Measurements from ENCODE around the gene ZCCHC2.
A peak's percentile ranks its signal among the peaks of the same experiment; 100 is the strongest.

Gene ZCCHC2

DNA sequence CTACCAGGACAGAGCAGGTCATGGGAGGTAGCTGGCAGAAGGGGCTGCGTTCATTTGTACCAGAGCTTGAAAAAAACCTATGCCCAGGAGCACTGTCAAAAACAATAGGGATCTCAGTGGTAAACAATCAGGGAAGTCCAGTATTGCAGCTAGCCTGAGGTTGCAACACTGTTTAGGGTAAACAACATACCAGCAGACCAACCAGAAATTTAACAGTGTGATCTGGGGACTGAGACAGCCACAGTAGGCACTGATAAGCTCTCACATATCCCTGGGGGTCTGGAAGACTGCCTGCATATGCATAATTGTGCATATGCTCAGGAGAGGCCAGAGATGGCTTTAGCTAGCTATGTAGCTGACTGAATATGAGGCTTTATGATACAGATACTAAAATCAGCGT lies 12.0 kb upstream of the ZCCHC2 start:
- DNase-seq (ENCODE audit: low read depth in 4 of 4, low spot score in 1 of 4): no peak

DNA sequence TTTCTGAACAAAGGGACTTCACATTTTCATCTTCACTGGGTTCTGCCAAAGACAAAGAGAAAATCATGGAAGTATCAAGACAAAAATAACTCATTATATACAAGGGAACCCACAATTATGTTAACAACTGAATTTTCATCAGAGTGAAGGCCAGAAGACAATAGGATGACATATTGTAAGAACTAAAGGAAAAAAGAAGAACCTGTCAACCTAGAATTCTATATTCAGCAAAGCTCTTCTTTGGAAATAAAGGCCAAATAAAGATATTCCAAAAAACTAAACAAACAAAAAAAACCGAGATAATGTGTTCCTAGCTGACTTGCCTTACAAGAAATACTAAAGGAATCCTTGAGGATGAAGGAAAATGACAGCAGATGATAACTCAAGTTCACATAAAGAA lies 10.3 kb upstream of the ZCCHC2 start:
- no peak for DNase-seq (ENCODE audit: low read depth in 4 of 4, low spot score in 1 of 4)

- DNase-seq (ENCODE audit: low read depth in 4 of 4, low spot score in 1 of 4): no peak
These were observed 9.8 kb upstream of the ZCCHC2 start for GRCh38 chr18:62512996-62513395.

DNA sequence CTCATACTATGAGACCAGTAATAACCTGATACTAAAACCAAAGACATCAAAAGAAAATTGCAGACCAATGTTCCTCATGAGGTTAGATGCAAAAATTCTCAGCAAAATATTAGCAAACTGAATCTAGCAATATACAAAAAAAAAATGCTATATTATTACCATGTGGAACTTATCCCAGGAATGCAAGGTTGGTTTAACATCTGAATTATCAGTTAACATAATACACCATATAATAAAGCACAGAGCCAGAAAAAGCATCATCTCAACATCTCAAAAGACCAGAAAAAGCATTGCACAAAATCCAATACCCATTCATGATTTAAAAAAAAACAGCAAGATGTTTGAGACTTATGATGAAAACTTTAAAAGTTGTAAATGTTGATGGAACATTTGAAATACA lies 8.3 kb upstream of the ZCCHC2 start:
- DNase-seq (ENCODE audit: low read depth in 4 of 4, low spot score in 1 of 4): no peak

DNA sequence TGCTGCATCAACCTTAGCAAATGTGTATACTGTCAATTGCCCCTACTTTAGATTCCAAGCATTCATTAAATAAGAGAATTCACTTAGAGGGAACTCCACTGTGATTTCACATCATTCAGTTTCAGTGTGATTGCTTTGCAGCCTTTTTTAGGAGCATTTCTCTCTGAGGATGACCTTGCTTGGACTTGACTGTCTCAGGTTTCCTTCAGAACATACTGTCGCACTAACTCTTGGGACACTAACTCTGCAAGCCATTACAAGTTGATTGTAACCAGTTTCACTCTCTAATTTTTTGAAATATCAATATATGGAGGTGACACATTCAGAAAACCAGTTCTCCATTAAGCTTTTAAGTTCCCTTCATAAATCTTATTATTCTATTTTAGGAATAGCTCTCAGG lies 6.6 kb upstream of the ZCCHC2 start:
- DNase-seq (ENCODE audit: low read depth in 4 of 4, low spot score in 1 of 4): no peak

DNA sequence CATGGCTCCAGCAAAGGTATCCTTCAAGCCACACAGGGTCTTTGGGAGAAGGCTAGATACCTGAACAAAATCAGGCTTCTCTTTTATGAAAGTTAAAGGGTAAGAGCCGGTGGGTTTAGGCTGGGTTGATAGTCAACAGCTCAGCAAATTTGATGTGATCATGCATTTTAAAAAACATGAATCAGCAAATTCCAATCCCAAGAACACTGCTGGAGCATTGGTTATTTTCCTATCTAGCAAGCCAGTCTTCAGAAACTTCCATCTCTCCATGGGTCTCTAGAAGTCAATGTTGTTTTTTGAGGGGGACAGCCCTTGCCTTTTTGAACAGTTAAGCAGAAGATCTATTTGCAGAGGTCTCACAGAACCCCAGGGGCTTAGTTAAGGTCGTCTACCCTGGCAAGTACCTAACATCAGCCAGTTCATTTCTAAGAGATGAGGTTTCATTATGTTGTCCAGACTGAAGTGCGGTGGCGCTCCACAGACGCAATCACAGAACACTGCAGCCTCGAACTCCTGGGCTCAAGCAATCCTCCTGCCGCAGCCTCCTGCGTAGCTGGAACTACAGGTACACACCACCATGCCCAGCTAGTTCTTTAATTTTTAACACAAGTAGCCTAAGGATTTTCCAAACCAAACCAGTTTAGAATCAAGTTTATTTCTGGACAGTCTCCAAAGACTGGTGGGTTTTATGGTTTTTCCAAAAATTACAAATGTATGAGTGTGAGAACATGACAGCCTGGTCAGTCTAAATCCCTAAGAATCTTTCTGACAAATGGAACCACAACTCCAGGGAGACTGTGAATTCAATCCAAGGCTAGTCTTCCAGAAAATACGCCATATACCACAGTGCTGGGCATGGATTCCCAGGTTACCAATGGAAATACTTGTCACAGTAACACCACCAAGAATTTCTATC lies 4.1 kb upstream of the ZCCHC2 start:
- no peak for DNase-seq (ENCODE audit: low read depth in 4 of 4, low spot score in 1 of 4)

DNA sequence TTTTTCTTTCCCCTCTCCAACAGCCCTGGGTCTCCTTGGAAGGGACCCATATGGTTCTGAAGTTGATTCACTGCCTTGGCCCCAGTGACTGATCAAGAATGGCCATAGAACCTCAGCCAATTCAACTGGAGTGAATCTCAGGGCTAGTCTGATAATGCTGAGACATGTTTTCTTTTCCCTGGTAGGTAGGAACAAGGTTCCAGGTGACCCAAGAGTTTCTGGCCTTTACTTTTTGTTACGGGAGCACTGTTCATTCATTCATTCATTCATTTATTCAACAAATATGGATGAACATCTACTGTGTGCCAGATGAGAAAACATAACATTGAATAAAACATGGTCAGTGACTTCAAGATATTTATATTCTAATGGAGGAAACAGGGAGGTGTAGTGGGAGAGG lies 3.1 kb upstream of the ZCCHC2 start:
- no peak for DNase-seq (ENCODE audit: low read depth in 4 of 4, low spot score in 1 of 4)

- DNase-seq (ENCODE audit: low read depth in 4 of 4, low spot score in 1 of 4): no peak
These were observed 1.7 kb upstream of the ZCCHC2 start for GRCh38 chr18:62521082-62521481.

DNA sequence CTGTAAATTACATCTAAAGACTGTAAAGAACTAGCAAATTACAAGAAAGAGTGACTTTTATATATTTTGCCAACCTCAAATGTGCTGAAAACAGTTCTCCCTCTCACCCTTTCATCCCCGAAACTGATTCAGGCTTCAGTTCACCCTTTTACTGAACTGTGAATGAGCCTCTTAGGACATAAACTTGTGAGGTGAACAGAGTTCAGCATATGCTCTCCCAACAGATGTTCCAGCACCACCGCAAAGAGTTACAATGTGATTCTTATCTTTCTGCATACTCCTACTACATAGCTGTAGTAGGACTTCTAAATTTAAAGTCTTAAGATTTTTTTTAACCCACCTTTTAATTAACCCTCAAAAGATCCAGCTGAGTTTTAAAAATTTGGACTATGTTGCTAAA lies 1.2 kb upstream of the ZCCHC2 start:
- no peak for DNase-seq (ENCODE audit: low read depth in 4 of 4, low spot score in 1 of 4)

- DNase-seq (ENCODE audit: low read depth in 4 of 4, low spot score in 1 of 4): no peak
These were observed 684 bp upstream of the ZCCHC2 start for GRCh38 chr18:62522178-62522503.

DNA sequence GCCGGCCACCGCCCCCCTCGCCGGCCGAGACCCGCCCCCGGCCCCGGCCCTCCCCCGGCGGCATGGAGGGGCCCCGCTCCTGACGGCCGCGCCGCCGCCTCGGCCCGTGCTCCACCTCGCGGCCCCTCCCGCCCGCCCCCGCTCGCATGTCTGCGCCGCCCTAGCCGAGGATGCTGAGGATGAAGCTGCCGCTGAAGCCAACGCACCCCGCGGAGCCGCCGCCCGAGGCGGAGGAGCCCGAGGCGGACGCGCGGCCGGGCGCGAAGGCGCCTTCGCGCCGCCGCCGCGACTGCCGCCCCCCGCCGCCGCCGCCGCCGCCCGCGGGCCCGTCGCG lies 397 bp downstream of the ZCCHC2 start:
- no peak for DNase-seq (ENCODE audit: low read depth in 4 of 4, low spot score in 1 of 4)

GRCh38 chr18:62523631-62524439 lies 1.0 kb downstream of the ZCCHC2 start:
- peak in 3 of 4 experiments; percentile 17 to 38 (median 27) for DNase-seq (ENCODE audit: low read depth in 4 of 4, low spot score in 1 of 4)

GRCh38 chr18:62524440-62525200 lies 1.8 kb downstream of the ZCCHC2 start:
- peak in 3 of 4 experiments; percentile 26 to 35 (median 34) for DNase-seq (ENCODE audit: low read depth in 4 of 4, low spot score in 1 of 4)

DNA sequence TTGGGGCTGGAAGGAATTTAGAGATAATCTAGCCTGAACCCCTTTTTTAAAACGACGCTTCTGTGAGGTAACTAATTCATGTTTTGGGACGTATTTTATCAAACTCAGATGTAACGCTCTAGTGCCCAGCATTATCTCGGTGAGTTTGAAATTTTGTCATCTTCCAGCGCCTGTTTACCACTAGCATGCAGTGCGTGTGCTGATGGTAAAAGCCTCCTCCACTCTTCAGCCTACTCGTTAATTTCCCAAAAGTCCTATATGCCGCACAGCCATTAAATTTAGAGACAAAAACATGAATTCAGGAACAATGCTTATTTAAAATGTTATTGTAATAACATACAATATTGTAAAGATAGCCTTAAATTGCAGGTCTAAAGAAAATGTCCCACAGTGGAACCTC lies 2.8 kb downstream of the ZCCHC2 start:
- DNase-seq (ENCODE audit: low read depth in 4 of 4, low spot score in 1 of 4): no peak

- peak in 3 of 4 experiments; percentile 29 to 73 (median 57) for DNase-seq (ENCODE audit: low read depth in 4 of 4, low spot score in 1 of 4)
These were observed 3.5 kb downstream of the ZCCHC2 start for GRCh38 chr18:62526098-62527025.

GRCh38 chr18:62529597-62529996 lies 6.8 kb downstream of the ZCCHC2 start:
- no peak for DNase-seq (ENCODE audit: low read depth in 4 of 4, low spot score in 1 of 4)

- DNase-seq (ENCODE audit: low read depth in 4 of 4, low spot score in 1 of 4): no peak
These were observed 8.3 kb downstream of the ZCCHC2 start for GRCh38 chr18:62531078-62531477.

DNA sequence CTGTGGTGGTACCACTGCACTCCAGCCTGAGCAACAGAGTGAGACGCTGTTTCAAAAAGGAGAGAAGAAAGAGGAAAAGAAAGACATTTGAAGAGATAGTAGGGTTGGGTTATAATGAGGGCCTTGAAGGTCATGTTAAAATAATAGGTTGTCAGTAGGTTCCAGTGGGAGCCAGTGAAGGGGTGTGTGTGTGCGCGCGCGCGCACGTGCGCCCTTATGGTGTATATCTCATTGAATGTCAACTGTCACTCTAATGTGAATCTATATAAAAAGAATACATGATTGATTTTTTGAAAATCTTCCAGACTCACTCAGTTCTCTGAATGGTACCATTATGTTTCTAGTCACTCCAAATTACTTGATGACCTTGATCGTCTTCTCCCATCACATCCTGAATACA lies 9.1 kb downstream of the ZCCHC2 start:
- DNase-seq (ENCODE audit: low read depth in 4 of 4, low spot score in 1 of 4): no peak

GRCh38 chr18:62536005-62536404 lies 13.2 kb downstream of the ZCCHC2 start:
- DNase-seq (ENCODE audit: low read depth in 4 of 4, low spot score in 1 of 4): no peak

DNA sequence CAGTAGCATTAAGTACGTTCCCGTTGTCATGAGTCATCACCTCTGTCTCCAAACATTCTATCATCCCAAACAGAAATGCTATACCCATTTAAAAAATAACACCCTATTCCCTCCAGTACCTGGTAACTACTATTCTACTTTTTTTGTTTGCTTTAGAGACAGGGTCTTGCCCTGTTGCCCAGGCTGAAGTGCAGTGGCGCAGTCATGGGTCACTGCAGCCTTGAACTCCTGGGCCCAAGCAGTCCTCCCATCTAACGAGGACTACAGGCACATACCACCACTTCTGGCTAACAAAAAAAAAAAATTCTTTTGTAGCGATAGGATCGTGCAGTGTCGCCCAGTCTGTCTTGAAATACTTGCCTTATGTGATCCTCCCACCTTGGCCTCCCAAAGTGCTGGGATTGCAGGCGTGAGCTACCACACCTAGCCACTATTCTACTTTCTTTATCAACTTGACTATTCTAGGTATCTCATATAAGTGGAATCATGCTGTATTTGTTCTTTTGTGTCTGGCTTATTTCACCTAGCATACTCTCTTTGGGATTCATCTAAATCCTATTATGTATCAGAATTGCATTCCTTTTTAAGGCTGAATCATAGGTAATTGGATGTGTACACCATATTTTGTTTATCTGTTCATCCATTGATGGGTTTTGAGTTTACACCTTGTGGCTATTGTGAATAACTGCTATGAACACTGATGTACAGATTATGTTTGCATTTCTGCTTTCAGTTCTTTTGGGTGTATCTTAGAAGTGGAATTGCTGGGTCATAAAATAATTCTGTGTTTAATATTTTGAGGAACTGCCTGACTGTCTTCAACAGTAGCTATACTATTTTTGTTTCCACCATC lies 14.4 kb downstream of the ZCCHC2 start:
- DNase-seq (ENCODE audit: low read depth in 4 of 4, low spot score in 1 of 4): no peak

Measured in stimulated activated CD4-positive, alpha-beta T cell treated with anti-CD3 and anti-CD28 coated beads, Interleukin-1b, Interleukin-23, amount 100 ng/mL, for 24 hours (primary cell).